SK-N-SH treated with all-trans-retinoic acid at 6 μM for 48 hours (cell line): ENCODE measurements around the gene RAD17.

Source experiments
- ATAC-seq: fragments of 200-7000 bp; cut with Tn5 transposase; 3 replicates; pipeline ENCODE4 v1.9.1; 2020; ENCODE audit warnings: mild to moderate bottlenecking, moderate library complexity
- ARNTL ChIP-seq: fragments of 450-650 bp; formaldehyde crosslinking; IDR thresholded peaks from 2 replicates; pipeline ENCODE4 v1.5.0; 2020; ENCODE audit warnings: low read depth, mild to moderate bottlenecking, moderate library complexity, borderline replicate concordance
- BACH2 ChIP-seq: fragments of 250-450 bp; sonication (Bioruptor Pico); IDR thresholded peaks from 2 replicates; pipeline ENCODE4 v1.9.0; 2021; ENCODE audit warnings: mild to moderate bottlenecking, borderline replicate concordance
- CREB5 ChIP-seq: fragments of 250-450 bp; sonication (Bioruptor Pico); IDR thresholded peaks from 2 replicates; pipeline ENCODE4 v1.5.1; 2020; ENCODE audit warnings: low read depth, mild to moderate bottlenecking, moderate library complexity
- CSDC2 ChIP-seq: fragments of 250-450 bp; sonication (Bioruptor Pico); IDR thresholded peaks from 2 replicates; pipeline ENCODE4 v1.5.0; 2020; ENCODE audit warnings: mild to moderate bottlenecking, moderate library complexity
- CSRNP3 ChIP-seq: fragments of 250-450 bp; sonication (Bioruptor Pico); IDR thresholded peaks from 2 replicates; pipeline ENCODE4 v1.5.1; 2021; ENCODE audit warnings: mild to moderate bottlenecking, moderate library complexity
- GLIS3 ChIP-seq: fragments of 250-450 bp; sonication (Bioruptor Pico); IDR thresholded peaks from 2 replicates; pipeline ENCODE4 v1.5.0; 2020; ENCODE audit warnings: mild to moderate bottlenecking, moderate library complexity
- ISL1 ChIP-seq: fragments of 250-450 bp; sonication (Bioruptor Pico); IDR thresholded peaks from 2 replicates; pipeline ENCODE4 v2.1.2; 2022; ENCODE audit warnings: mild to moderate bottlenecking, moderate library complexity
- PATZ1 ChIP-seq: fragments of 250-450 bp; sonication (Bioruptor Pico); IDR thresholded peaks from 2 replicates; pipeline ENCODE4 v1.8.0; 2020; ENCODE audit warnings: mild to moderate bottlenecking, moderate library complexity, borderline replicate concordance
- POU6F1 ChIP-seq: fragments of 250-450 bp; sonication (Bioruptor Pico); IDR thresholded peaks from 2 replicates; pipeline ENCODE4 v1.8.0; 2021; ENCODE audit warnings: low read depth, mild to moderate bottlenecking, moderate library complexity, borderline replicate concordance
- PPARA ChIP-seq: fragments of 250-450 bp; sonication (Bioruptor Pico); IDR thresholded peaks from 2 replicates; pipeline ENCODE4 v1.5.0; 2020; ENCODE audit warnings: mild to moderate bottlenecking, borderline replicate concordance
- RARB ChIP-seq: fragments of 250-450 bp; sonication (Bioruptor Pico); IDR thresholded peaks from 2 replicates; pipeline ENCODE4 v1.8.0; 2021; ENCODE audit warnings: mild to moderate bottlenecking, moderate library complexity
- TCF4 ChIP-seq: fragments of 250-450 bp; sonication (Bioruptor Pico); IDR thresholded peaks from 2 replicates; pipeline ENCODE4 v1.8.0; 2021; ENCODE audit warnings: mild to moderate bottlenecking, moderate library complexity, borderline replicate concordance
- TOX ChIP-seq: fragments of 250-450 bp; sonication (Bioruptor Pico); IDR thresholded peaks from 2 replicates; pipeline ENCODE4 v1.8.0; 2021; ENCODE audit warnings: mild to moderate bottlenecking, moderate library complexity, borderline replicate concordance
- TSHZ2 ChIP-seq: fragments of 250-450 bp; sonication (Bioruptor Pico); IDR thresholded peaks from 2 replicates; pipeline ENCODE4 v1.5.0; 2020; ENCODE audit warnings: mild to moderate bottlenecking, moderate library complexity
- ZC3H10 ChIP-seq: fragments of 250-450 bp; sonication (Bioruptor Pico); IDR thresholded peaks from 2 replicates; pipeline ENCODE4 v1.5.1; 2021; ENCODE audit warnings: mild to moderate bottlenecking, moderate library complexity
- ZFP3 ChIP-seq: fragments of 250-450 bp; sonication (Bioruptor Pico); IDR thresholded peaks from 2 replicates; pipeline ENCODE4 v1.5.0; 2020; ENCODE audit warnings: mild to moderate bottlenecking, moderate library complexity
- ZFP30 ChIP-seq: fragments of 450-650 bp; formaldehyde crosslinking; IDR thresholded peaks from 2 replicates; pipeline ENCODE4 v1.5.0; 2022; ENCODE audit warnings: mild to moderate bottlenecking, moderate library complexity
- ZNF565 ChIP-seq: fragments of 450-650 bp; formaldehyde crosslinking; conservative IDR thresholded peaks from 2 replicates; pipeline ENCODE4 v1.5.0; 2020; ENCODE audit warnings: low read depth, mild to moderate bottlenecking, moderate library complexity
- ZNF70 ChIP-seq: fragments of 450-650 bp; formaldehyde crosslinking; IDR thresholded peaks from 2 replicates; pipeline ENCODE4 v1.5.0; 2020; ENCODE audit warnings: mild to moderate bottlenecking, moderate library complexity
- ZNF8 ChIP-seq: fragments of 450-650 bp; formaldehyde crosslinking; IDR thresholded peaks from 2 replicates; pipeline ENCODE4 v1.5.0; 2020; ENCODE audit warnings: mild to moderate bottlenecking, moderate library complexity

RAD17 gene

GRCh38 chr5:69343083-69343482 lies 26.5 kb upstream of the RAD17 start:
- no peak for ATAC-seq
- TF ChIP-seq CSDC2 (CRISPR knock-in tag) (no peak), ZNF70 (no peak), ZNF8 (CRISPR knock-in tag) (no peak), ZNF565 (CRISPR knock-in tag) (no peak), BACH2 (no peak), ZFP3 (CRISPR knock-in tag) (no peak), TSHZ2 (no peak), PATZ1 (CRISPR knock-in tag) (no peak), CSRNP3 (CRISPR knock-in tag) (no peak), ZFP30 (CRISPR knock-in tag) (no peak), PPARA (no peak), POU6F1 (no peak), ISL1 (CRISPR knock-in tag) (no peak), TOX (CRISPR knock-in tag) (no peak), TCF4 (no peak)

- no peak for ATAC-seq
- no peak for TF ChIP-seq BACH2
- peak; percentile 78 for TF ChIP-seq ZNF8 (CRISPR knock-in tag)
Measured at GRCh38 chr5:69350664-69351063, 19.0 kb upstream of the RAD17 start.

GRCh38 chr5:69359699-69360098 lies 9.9 kb upstream of the RAD17 start:
- ATAC-seq: no peak
- no peak for TF ChIP-seq ZNF8 (CRISPR knock-in tag)
- TF ChIP-seq CSDC2 (CRISPR knock-in tag): no peak
- no peak for TF ChIP-seq ZNF70
- no peak for TF ChIP-seq ZFP3 (CRISPR knock-in tag)
- TF ChIP-seq PPARA: no peak
- TF ChIP-seq GLIS3: no peak
- TF ChIP-seq POU6F1: no peak
- TF ChIP-seq ARNTL (CRISPR knock-in tag): no peak
- TF ChIP-seq BACH2: no peak
- no peak for TF ChIP-seq ISL1 (CRISPR knock-in tag)
- TF ChIP-seq CREB5: no peak
- TF ChIP-seq ZFP30 (CRISPR knock-in tag): no peak
- TF ChIP-seq ZC3H10 (CRISPR knock-in tag): no peak
- TF ChIP-seq TOX (CRISPR knock-in tag): no peak
- TF ChIP-seq TSHZ2: no peak
- TF ChIP-seq ZNF565 (CRISPR knock-in tag): no peak
- no peak for TF ChIP-seq RARB (CRISPR knock-in tag)
